Stimulated activated naive CD4-positive, alpha-beta T cell treated with Interleukin-2 at 50 U/mL for 16 hours (primary cell): ENCODE results near the gene RBM48.
A peak's percentile ranks its signal among the peaks of the same experiment; 100 is the strongest.
"Not testable (repeated sequence)": the region's sequence is repeated elsewhere in the genome, so short reads cannot be mapped to it uniquely, and the experiment has no call there.

Source experiments
- DNase-seq: peaks from one replicate; lab custom pipeline; 2025; lab: John Stamatoyannopoulos, UW

RBM48 gene

DNA sequence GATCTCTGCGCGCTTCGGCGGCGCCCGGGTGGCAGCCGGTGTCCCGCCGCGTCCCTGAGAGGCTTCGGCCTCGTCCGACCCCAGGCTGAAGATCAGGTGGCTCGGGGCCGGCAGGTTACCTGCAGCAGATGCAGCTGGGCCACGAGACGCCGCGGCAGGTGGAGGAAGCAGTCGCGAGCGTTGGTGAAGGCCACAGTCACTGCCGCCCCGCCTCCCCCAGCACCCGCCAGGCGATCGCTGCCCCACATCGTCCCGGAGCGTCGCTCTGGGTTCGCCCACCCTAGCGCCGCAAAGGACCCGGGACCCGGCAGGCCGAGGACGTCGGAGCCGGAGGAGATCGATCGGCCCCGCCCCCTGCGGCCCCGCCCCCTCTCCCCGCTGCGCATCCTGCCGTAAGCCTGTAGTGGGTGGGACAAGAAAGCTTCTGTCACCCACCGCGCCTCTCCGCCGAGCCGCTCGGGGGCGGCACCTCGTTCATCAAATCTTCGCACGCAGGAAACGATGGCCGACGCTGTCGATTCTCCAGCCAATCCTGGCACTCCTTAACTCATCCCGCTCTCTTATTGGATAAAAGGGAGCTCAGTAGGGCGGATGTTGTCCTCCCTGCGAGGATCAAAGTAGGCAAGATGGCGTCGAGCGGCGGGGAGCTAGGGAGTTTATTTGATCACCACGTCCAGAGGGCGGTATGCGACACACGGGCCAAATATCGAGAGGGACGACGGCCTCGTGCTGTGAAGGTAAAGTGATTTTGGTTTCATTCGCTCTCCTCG lies at the start of gene RBM48, which contains the start of gene PEX1:
Gene RBM48 (plus strand): TSS at position 608 of the 770 bp plus-strand sequence. CDS start 19 bp downstream, at position 627.
Gene PEX1 (minus strand): TSS at position 333 of the 770 bp plus-strand sequence. CDS start 85 bp downstream, at position 248.
- peak; percentile 96 for DNase-seq

DNA sequence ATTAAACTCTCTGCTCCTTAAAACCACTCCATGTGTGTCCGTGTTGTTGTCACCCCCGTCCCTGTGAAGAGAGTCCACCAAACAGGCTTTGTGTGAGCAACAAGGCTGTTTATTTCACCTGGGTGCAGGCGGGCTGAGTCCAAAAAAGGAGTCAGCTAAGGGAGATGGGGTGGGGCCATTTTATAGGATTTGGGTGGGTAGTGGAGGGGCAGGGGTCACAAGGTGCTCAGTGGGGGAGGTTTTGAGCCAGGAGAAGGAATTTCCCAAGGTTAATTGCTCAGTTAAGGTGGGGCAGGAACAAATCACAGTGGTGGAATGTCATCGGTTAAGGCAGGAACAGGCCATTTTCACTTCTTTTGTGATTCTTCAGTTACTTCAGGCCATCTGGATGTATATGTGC lies 49.4 kb upstream of the RBM48 start:
- not testable (repeated sequence) for DNase-seq

DNA sequence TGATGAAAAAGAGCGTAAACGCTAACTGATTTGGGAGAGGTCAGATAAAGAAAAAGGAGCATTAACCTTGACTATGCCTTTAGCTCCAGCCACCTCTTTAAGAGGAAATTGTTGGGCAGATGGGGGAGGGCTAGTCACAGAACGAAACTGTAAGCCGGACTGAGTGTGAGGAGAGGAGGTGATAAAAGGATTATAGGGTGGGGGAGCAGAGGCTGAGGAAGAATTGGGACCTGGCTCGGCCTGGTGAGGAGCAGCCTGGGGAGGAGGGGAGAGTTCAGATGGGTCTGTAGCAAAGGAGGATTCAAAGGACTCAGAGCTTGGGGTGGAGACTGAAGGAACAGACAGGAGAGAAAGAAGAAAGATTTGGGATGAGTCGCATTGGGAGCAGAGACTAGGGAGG lies 45.0 kb upstream of the RBM48 start:
- not testable (repeated sequence) for DNase-seq

DNA sequence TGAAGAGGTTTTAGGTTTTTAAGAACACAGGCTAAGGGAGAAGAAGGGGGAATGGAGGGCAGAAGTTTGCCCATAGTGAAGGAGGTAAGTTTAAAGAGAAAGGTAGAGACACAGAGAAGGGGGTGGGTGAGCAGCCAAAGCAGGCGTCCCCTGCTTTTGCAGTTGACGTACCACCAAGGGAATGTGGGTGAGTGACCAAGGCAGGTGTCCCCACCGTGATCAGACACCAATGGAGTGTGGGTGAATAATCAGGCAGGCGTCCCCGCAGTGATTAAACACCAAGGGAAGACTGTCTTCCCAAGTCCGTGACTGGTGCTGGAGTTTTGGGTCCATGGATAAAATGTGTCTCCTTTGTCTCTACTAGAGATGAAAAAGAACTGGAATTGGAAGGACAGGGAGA lies 44.4 kb upstream of the RBM48 start:
- DNase-seq: not testable (repeated sequence)

DNA sequence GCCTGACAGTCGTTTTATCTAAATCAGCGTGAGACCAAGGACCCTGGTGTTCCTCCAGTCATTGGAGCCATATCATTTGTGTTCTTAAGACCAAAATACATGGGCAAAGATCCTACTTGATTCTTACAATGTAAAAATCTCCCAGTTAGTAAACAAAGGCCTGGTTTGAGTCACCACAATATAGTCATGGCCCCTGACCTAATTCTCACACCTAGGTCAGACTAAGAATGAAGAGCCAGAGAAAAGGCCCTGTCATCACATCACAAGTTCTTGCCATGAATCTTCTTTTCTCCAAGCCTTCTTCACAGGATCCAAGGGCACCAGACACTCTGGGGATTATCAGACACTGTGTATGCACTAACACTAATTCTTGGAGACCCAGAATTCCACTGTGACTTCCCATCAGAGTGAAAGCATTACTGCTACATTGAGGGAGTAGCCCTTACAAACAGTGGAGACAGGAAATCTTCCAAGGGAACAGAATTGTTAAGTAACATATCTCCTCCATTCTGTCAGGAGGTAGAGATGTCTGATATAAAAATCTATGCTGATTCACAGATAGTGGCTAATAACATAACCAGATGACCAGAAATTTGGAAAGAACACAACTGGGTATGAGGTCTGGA lies 43.2 kb upstream of the RBM48 start:
- no peak for DNase-seq

DNA sequence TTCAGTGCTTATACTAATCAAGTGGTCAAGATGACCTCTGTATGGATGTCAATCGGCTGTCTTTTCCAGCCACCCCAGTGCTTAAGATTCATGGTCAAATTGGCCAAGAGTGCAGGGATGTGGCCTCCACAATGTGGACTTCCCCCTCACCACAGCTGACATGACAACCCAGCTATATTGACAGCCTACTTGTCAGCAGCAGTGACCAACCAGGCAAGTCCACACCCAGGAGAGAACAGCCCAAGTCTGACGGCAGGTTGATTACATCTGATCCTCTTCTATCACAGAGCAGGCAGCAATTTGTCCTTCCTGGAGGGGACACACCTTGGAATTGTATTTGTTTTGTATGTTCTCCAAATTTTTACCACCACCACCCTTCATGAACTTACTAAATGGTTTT lies 42.6 kb upstream of the RBM48 start:
- DNase-seq: no peak

DNA sequence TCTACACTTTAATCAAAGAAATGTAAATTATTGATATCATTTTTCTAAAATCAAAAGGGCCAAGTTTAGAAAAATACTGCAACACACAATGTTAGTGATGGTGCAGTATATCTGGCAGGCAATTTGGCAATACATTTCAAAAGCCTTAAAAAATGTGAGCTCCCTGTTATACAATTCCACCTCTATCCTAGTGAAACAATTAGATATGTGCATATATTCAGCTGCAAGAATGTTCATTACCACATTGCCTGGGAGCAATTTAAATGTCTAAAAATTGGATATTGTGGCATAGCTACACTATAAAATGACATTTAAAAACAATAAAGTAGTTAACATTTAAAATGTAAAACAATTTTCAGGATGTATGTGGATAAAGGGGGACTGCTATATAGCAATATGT lies 40.8 kb upstream of the RBM48 start:
- no peak for DNase-seq

DNA sequence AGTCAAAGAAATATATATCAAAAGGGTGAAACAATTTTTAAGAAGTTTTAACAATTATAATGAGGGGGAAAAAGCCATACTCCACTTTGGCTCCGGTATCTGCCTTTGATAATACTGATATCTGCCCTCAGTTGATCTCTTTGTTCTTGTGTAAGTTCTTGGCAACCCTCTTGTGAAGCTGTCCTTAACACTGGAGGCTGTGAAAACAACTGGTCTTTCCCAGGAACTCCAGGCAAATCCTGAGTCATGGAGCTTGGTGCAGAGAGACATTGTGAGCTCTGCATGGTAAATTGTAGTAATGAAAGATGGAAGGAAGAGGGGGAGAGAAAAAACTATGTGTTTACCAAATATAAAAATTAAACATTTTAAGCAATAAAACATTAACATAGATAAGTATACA lies 39.0 kb upstream of the RBM48 start:
- no peak for DNase-seq

DNA sequence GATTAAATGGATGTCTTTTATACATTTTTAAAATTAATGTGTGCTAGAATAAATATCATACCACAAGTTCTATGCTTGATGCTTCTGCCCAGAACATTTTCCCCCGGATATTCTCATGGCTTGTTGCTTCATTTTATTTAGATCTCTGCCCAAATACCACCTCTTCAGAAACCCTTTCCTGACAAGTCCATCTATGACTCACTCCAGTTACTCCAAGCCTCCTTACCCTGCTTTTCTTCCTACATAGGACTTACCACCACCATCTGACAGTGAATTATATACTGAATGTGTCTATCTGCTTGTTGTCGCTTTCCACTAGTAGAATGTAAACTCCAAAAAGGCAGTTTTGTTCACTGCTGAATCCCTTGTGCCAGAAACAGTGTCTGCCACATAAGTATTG lies 31.7 kb upstream of the RBM48 start:
- no peak for DNase-seq

DNA sequence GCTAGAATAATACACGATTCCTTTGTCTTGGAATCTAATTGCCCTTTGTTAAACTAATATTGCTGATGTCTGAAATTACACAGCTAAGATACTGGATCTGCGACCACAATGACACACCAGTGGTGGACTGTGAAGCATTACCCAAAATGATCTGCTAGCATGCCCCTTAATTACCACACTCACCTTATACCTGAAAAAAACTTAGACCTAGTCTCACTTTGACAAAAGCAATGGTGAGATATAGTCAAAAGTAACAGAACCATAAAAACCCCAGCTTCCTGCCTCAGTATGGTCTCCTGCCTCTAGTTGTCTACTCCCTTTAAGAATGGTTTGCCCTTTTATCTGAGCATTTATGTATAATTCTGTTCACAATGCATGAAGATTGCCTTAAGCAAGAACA lies 30.0 kb upstream of the RBM48 start:
- DNase-seq: no peak

DNA sequence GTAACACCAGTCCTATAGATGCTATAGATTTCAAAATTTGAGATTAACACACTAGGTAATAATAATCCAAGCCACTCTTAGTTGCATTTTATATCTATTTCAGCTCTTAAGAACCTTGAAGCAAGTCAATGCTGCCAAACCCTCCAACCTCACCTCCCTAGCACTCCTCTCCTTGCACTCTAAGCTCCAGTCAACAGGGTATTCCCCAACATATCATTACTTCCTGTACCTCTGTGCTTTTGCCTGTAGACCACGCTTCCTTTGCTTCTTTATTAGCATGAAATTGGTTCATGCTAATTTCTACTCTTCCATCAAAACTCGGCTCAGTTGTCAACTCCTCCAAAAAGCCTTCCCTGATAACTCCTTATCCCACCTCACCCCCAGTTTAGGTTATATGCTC lies 24.8 kb upstream of the RBM48 start:
- no peak for DNase-seq

DNA sequence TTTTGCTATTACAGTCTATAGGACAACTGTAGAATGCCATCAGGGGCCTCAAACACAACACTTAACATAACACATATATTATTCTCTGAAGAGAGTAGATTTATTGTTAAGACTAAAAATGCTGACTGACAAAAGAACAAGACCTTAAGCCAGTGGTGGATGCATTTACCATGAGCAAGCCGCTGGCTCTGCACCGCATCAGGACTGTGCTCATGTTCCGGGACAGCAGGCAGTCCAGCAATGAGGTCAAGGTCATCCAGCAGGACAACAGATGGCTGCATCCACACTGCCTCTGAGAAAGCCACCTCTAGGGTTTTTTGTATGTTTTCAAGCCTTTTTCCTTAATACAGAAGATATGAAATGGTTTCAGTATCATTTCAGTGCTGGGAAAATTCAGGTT lies 24.0 kb upstream of the RBM48 start:
- DNase-seq: no peak

DNA sequence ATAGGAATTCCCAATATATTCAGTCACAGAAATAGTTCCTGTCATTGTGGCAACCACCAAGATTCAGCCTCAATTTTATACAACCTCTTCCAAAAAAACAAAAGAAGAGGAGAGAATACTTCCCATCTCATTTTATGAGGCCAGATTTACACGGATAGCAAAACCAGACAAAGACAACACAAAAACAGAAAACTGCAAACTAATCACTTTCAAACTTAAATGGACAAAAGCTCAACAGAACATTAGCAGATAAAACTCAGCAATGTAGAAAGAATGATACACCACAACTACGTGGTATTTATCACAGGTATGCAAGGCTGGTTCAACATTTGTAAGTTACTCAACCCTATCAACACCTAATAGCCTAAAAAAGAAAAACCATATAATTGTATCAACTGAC lies 22.2 kb upstream of the RBM48 start:
- DNase-seq: no peak

DNA sequence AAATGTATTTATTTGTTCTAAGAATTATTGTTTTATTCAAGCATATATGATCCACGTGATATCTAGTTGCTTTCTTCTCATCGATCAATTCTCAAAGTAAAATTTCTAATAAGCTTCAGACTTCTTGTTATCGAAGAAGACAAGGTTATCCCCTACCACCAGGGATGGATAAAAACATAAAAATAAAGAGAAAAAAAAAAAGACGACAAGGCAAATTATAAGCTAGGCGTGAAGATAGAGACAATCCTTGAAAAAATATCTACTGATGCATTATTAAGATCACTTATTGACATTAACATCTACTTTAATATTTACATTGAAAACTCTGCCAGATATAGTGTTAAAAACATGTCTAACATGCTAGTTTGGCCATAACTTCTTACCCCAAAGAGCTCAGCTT lies 19.6 kb upstream of the RBM48 start:
- no peak for DNase-seq

DNA sequence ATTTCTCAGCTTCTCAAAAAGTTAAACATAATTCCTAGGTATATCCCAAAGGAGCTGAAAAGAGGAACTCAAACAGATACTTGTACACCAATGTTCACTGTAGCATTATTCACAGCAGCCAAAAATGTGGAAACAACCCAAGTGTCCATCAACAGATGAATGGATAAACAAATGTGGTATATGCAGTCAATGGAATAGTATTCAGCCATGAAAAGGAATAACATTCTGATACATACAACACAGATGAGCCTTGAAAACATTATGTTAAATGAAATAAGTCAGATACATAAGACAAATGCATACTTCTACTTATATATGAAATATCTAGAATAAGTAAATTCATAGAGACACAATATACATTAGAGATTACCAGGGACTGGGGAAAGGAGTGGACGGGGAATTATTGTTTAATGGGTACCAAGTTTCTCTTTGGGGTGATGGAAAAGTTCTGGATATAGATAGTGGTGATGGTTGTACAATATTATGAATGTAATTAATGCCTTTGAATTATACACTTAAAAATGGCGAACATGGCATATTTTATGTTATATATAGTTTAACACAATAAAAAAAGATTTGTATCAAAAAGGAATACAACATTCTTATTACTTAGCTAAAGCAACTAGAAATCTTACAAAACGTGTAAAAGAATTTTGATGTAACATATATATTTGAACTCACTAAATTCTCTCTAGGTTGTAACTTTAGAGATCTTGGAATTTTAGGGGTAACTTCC lies 15.3 kb upstream of the RBM48 start:
- no peak for DNase-seq

DNA sequence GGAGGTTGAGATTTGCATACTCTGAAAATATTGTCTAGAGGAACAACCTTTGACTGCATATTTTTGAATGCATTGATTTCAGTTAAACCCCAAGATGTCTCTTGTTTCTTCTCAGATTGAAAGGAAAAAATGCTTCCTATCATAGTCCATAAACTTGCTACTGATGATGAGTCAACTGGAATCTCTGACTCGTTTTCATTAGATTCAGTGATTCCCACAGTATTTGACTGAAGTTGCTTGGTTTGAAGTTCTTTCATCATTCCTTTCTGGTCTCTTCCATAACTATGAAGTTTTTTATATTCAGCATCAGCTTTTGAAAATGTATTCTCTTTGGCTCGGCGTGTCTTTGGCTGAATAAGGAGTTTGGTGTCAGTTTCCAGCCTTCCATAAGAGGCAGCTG lies 11.0 kb upstream of the RBM48 start:
- DNase-seq: no peak

DNA sequence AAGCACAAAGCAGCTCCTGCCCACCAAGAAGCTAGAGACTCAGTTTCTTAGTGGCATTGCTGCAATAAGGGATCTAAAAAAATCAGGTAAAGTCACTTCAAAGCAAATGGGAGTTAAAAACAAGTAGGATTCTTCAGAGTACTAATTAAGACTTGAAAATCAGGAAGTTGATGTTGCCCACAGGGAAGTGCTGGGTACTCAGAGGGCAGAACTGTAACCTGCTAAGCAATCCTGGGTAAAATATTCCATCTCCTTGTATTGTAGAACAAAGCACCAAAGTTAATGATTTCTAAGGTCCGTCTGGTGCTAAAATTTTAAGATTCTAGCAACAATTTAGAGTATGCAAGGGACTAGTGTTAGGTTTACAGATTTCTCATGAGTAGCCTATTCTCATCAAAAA lies 8.6 kb upstream of the RBM48 start:
- DNase-seq: no peak

DNA sequence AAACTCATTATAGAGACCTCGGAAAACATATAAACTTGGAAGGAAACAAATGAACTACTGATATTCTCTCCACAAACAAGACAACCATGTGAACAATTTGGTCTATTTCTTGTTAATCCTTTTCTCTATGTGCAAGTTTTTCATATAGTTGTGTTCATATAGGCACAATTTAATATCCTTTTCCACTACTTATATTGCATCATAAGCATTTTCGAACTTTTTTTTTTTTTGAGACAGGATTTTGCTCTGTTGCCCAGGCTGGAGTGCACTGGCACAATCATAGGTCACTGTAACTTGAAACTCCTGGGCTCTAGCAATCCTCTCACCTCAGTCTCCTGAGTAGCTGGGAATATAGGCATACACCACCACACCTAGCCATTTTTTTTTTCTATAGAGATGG lies 5.5 kb upstream of the RBM48 start:
- no peak for DNase-seq

DNA sequence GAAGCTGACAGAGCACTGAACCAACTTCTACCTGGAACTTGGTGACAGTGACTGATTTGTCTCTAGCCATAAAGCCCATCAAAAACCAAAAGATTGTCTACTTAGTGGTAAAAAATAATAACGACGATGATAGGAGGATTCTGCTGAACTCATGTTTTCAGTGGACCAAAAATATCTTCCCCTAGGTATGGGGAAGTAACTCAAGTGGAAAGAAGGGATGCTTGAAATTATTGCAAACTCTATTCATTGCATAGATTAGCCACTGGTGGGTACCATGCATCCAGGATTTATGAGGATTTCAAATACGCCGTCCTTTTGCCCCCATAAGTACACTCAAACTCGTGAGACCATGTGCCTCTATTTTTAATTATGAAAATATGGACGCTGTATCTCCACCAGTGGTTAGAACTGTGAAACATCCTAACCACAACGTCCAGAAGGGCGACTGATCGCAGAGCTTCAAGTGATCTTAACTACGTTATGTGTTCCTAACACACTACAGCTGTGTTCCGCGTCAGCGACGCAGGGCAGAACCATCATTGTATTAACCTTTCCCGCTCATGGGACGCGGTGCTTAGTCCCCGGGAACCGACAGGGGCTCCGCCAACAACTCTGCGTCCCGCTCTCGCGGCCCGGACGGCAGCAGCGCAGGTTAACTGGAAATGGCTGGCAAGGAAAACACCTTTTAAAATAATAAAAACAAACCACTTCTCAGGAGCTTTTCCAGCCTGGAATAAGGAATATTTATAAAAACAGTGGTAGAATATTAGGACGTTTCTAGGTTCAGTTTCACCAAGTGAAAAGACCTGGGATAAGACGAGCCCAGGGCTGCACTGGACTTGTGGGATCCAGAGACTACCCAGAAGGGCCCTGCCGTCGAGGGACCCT lies 1.1 kb upstream of the RBM48 start:
- peak; percentile 40 for DNase-seq

DNA sequence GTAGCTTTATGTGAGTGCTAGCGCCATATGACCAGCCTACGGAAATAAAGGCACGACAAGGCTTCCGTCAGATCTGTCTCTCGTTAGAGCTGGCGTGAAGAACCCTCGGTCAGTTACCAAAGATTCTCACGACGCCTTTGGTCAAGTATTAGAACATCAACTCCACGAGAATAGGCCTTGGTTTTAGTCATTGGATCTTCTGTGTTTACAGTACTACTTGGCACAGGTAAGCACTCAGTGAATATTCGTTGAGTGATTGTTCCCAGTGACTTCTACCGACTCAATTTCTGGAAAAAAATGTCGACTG lies 316 bp downstream of the RBM48 start:
- no peak for DNase-seq

DNA sequence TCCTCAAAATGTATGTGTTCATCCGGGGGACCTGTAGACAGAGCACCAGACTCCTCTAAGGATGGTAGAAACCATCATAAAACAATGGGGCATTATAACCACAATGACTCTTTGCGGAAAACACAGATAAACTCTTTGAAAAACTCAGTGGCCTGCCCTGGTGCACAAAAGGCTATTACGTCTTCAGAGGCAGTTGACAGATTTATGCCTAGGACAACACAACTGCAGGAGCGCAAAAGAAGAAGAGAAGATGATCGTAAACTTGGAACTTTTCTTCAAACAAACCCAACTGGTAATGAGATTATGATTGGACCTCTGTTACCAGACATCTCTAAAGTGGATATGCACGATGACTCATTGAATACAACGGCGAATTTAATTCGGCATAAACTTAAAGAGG lies 6.0 kb downstream of the RBM48 start:
- DNase-seq: no peak

DNA sequence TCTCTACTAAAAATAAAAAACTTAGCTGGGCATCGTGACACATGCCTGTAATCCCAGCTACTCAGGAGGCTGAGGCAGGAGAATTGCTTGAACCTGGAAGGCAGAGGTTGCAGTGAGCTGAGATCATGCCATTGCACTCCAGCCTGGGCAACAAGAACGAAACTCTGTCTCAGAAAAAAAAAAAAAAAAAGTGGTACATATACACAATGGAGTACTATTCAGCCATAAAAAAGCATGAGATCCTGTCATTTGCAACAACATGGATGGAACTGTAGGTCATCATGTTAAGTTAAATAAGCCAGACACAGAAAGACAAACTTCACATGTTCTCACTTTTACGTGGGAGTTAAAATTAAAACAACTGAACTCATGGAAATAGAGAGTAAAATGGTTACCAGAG lies 14.9 kb downstream of the RBM48 start:
- not testable (repeated sequence) for DNase-seq
